HG02870 (cell line): ENCODE measurements around the gene CLCN3.
"Not testable (repeated sequence)": the region's sequence is repeated elsewhere in the genome, so short reads cannot be mapped to it uniquely, and the experiment has no call there.

Source experiments
- ATAC-seq: cut with Tn5 transposase; IDR thresholded peaks from one replicate; pipeline ENCODE4 v1.9.1; 2021; ENCODE audit warnings: mild to moderate bottlenecking, moderate library complexity; ENCODE audit not compliant: unreplicated experiment

CLCN3 gene

GRCh38 chr4:169617306-169617705 lies 3.1 kb upstream of the CLCN3 start:
- no peak for ATAC-seq

DNA sequence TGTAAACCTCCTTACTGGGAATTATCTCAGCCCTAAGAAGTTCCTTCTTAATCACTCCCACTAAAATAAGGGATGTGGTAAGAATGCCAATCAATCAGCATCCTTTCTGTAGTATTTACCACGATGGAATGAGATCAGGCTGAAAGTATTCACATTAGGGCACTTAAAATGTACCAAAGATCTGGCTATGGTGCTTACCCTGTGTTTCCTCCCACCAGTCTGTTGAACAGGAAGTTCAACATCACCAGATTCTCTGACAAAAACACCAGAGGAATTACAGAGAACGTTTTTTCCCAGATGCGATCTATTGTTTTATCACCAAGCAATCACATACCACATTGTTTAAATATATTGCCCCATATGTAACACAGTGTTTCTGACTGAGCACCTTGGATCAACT lies 2.1 kb upstream of the CLCN3 start:
- no peak for ATAC-seq

- no peak for ATAC-seq
Observed at GRCh38 chr4:169618986-169619385, 1.4 kb upstream of the CLCN3 start.

DNA sequence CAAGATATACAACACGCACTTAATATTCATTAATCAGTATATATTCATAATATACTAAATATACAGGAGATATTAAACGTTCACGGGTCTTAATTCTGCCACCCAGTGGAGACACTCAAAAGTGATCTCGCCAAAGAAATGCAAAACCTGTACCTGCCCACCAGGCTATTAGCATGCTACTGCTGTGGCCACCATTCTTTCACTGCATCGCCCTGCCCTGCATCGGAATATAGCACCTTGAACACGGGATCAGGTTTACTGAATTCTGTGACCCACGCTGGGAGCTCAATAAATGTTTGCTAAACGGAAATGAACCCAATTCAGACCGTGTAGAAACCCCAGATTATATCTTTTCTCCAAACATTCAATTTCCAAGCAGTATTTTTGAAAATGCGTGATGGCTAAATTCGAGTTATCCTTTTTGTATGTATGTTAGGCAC lies 840 bp upstream of the CLCN3 start:
- ATAC-seq = peak; percentile 39

DNA sequence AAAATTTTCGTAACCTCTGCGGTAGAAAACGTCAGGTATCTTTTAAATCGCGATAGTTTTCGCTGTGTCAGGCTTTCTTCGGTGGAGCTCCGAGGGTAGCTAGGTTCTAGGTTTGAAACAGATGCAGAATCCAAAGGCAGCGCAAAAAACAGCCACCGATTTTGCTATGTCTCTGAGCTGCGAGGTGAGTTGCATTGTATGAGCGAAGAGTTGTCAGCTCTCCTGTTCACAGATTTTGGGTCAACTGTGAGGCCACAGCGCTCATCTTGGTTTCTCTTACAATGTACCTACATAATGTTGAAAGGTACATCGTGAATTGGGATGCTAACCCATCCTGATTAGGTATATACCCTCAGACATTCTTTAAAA lies 486 bp downstream of the CLCN3 start:
- no peak for ATAC-seq

DNA sequence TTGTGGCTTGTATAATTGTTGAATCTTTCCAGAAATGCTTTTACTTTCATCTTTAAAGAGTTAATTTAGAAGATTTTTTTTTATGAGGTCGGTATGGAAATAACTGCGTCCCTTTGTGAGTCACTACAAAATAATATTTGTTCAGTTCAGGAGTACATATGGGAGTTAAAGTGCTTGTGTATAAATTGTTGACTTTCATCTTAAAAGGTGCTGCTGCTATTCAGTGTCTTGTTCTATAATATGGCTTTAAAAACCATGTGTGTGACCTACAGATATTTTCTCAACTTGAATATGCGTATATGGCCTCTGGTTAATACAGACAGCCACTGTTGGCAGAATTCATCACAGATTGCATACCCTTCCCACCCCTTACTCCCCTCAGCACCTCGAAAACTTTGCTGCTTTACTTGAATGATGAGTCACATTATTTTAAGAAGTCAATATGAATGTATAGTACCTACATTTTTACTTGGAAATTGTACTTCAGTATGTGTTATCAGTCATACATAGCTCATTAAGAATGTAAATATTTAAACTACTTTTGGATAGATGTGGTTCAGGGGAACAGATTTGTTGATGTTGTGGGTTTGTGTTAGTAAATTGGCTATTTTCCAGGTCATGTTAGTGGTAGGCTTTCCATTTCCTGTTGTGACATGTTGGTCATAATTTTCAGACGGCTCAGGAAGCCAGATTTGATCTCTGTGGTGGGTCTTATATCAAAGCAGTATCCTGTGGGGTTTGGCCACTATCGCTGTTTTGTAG lies 1.5 kb downstream of the CLCN3 start:
- no peak for ATAC-seq

DNA sequence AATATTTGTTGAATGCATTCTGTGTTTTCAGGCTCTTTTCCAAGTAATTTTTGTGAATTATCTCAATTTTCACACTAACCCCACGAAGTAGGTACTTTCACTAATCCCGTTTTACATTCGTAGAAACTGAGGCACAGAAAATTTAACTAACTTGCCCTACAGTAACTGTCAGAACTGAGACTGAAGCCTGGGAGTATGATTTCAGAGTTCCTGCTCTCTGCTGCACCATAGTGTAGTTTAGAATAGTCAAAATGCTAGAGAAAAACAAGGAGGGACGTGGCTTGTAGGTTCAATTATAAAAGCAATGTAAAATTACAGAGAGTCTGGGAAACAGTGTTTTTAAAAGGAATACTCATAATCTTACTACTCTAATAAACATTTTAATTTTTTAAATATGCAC lies 2.2 kb downstream of the CLCN3 start:
- ATAC-seq = no peak

DNA sequence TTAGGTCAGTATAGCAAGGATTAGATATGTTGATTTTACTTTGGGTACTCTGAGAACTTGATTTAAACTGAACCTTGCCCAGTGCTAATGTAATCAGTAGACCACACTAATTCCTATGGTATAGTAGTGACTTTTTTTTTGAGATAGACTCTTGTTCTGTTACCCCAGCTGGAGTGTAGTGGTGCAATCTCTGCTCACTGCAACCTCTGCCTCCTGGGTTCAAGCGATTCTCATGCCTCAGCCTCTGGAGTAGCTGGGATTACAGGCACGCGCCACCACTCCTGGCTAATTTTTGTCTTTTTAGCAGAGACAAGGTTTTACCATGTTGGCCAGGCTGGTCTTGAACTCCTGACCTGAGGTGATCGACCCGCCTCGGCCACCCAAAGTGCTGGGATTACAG lies 3.6 kb downstream of the CLCN3 start:
- ATAC-seq = not testable (repeated sequence)

DNA sequence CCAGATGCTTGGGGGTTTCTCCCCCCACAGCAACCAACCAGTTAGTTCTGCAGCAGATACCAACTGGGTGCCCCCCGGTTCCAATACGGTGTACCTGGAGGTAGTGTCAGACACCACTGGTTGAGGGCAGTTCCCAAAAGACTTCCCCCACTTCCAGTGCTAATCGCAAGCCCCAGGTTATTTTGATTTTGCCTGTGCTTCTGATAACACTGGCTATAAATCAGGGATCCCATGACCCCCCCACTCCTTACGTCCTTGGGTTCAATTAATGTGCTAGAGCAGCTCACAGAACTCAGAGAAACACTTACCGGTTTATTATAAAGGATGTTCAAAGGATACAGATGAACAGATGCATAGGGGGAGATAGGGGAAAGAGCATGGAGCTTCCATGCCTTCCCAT lies 5.5 kb downstream of the CLCN3 start:
- ATAC-seq = no peak

- no peak for ATAC-seq
Observed at GRCh38 chr4:169626331-169627282, 6.2 kb downstream of the CLCN3 start.

DNA sequence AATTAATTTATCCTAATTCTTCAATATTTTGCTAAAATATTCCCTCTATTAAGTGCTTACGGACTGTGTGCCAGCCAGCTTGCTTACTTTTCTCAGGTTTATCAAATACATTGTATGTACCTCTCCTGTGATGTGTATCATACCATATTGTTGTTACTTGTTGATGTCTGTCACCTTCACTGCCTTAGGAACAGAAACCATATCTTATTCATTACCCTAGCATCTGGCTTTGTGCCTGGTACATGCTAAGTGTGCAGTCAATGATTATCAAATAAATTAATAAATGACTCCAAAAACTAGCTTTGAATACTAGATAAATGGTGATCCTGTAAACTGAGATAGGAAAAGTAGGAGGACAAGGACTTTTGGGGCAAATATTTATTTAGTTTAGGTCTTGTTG lies 6.9 kb downstream of the CLCN3 start:
- no peak for ATAC-seq

DNA sequence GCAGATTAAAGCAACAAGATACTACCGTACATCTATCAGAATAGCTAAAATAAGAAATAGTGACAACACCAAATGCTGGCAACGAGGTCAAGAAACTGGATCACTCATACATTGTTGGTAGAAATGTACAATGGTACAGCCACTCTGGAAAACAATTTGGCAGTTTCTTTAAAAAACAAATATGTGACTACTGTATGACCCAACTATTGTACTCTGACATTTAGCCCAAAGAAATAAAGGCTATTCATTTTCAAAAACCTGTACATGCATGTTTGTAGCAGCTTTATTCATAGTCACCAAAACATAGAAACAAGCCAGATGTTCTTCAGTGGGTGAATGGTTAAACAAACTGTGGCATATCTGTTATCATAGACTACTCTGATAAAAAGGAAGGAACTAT lies 8.2 kb downstream of the CLCN3 start:
- ATAC-seq = no peak

- ATAC-seq = no peak
Observed at GRCh38 chr4:169630069-169630468, 9.7 kb downstream of the CLCN3 start.

DNA sequence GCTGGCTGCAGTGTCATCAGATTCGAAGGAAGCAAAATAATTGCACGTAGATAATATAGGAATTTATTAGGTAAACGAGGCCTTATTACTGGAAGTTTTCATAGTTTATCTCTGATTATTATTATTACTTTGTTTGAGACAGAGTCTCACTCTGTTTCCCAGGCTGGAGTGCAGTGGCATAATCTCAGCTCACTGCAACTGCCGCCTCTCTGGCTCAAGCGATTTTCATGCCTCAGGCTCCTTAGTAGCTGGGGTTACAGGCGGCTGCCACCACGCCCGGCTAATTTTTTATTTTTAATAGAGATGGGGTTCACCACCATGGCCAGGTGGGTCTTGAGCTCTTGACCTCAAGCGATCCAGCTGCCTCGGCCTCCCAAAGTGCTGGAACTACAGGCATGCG lies 12.5 kb downstream of the CLCN3 start:
- no peak for ATAC-seq

- ATAC-seq = no peak
Observed at GRCh38 chr4:169634975-169635374, 14.6 kb downstream of the CLCN3 start.

DNA sequence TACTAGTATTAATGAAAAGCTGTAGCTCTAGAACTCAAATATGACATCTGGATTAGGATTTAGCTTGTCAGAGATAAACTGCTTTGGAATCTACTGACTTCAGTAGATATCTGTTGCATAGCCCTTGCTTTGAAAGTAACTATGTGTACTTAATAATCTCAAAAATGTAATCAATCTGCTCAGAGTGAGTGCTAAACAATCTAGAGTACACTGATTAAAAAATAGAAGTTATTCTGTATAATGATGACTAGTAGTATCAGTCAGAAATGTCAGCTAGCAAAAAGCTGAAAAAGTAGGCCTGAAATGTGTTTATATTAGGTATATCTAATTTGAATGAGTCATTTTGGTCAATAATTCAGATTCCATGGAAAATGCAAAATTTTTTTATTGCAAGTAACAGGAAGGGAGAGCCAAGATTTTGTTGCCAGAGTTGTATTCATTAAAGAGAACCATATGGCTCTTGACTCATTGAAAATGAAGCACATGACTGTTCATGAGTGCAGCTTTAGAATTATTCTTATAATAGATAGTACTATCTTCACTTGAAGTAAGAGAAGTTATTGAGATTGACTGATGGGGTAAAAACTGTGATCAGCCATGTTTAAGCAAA lies 20.0 kb downstream of the CLCN3 start:
- no peak for ATAC-seq

DNA sequence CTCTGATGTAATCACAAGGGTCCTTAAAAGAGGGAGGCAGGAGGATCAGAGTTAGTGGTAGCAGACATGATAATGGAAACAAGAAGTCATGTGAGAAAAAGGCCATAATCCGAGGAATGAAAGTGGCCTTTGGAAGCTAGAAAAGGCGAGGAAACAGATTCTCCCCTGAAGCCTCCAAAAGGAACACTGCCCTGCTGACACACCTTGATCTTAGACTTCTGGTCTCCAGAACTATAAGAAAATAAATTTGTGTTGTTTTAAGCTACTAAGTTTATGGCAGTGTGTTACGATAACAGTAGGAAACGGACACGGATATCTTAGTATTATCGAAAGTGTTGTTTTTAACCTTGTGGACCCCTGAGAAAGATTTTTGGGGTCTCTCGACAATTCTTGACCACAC lies 24.4 kb downstream of the CLCN3 start:
- ATAC-seq = no peak

DNA sequence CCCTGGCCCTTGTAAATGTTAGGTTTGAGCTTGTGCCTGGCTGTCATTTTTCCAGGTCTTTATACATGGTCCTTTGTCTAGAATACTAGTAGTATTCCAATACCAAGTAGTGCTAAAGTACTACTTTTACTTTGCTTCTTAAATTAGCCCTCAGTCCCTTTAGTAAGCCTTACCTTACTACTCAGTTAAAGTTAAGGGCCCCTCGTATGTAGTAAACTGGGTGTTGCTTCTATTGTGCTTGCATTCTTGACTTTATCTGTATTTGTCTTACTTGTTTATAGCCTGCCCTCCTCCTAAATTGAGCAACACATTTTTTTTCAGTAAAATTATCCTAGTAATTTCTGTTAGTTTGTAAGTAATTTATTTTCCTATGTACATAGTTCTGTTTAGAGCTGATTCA lies 25.2 kb downstream of the CLCN3 start:
- no peak for ATAC-seq

DNA sequence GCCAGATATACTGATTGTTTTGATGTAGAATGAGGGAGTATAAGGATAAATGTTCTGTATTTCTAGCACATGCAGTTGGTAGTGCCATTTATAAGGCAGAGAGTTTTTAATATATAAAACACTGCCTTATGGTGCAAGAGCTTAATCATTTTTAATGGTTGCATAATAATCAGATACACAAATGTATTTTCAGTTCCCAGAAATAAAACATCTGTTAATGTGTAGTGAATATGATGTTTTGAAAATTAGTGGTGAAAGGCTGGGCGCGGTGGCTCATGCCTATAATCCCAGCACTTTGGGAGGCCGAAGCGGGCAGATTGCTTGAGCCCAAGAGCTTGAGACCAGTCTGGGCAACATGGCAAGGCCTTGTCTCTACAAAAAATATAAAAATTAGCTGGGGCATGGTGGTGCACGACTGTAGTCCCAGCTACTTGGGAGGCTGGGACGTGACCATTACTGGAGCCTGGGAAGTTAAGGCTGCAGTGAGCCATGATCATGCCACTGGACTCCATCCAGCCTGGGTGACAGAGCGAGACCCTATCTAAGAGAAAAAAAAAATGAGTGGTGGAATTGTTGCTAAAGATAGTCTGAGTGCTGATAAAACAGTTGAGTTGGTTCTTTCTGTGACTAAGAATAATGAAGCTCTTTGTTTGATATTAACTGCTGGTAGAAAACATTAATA lies 29.3 kb downstream of the CLCN3 start:
- ATAC-seq = no peak

DNA sequence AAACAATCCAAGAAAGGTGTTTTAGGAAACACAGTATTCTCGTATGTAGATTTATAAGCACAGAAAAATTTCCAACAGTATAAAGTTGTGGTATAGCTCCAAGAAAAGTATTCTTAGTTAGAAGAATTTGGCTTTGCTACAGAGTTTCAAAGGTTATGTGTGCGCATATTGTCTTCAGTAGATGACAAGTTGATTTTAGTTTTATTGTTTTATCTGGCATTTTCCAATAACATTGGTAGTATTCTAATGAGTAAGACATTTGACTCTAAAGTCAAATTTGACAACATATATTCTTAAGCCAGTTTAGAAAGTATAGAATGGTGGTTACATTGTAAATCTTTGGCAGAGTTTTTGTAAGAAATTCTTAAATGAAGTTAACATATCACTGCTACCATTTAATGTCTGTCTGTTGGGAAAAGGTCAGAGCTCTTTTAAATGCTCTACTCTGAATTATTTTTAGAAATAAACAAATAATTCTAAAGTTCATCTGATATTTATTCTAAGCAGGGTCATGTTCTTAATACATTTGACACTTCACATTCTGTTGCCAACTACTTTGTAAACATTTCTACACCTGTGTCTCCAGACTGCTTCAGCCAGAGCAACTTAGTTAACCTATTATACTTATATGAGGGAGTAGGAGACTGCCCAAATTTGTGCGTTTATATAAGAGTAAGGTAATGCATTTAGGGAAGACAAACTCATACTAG lies 30.0 kb downstream of the CLCN3 start:
- no peak for ATAC-seq

GRCh38 chr4:169652535-169652934 lies 32.2 kb downstream of the CLCN3 start:
- ATAC-seq = no peak
